Trophoblast cell (in vitro differentiated cells and primary cell): Measurements from ENCODE around the gene POTEI.
"Not testable (repeated sequence)": the region's sequence is repeated elsewhere in the genome, so short reads cannot be mapped to it uniquely, and the experiment has no call there.

Experiments
- DNase-seq, 2 donors: peaks; one replicate each; pipeline ENCODE4 v3.0.0-alpha.2; 2016
- H2AFZ ChIP-seq: 2 replicates; pipeline ENCODE4 v1.6.1; 2013; ENCODE audit warnings: low read length, moderate library complexity, mild to moderate bottlenecking; ENCODE audit not compliant: insufficient read depth, poor library complexity
- H2AK5ac ChIP-seq: 2 replicates; pipeline ENCODE4 v1.6.1; 2013; ENCODE audit warnings: mild to moderate bottlenecking, low read length
- H2BK120ac ChIP-seq: 2 replicates; pipeline ENCODE4 v1.6.1; 2013; ENCODE audit warnings: low read length, mild to moderate bottlenecking, moderate library complexity; ENCODE audit not compliant: insufficient read depth, poor library complexity
- H2BK12ac ChIP-seq: 2 replicates; pipeline ENCODE4 v1.6.1; 2013; ENCODE audit warnings: mild to moderate bottlenecking, low read length, moderate library complexity
- H2BK5ac ChIP-seq: 2 replicates; pipeline ENCODE4 v1.6.1; 2013; ENCODE audit warnings: low read length, low read depth, moderate library complexity, mild to moderate bottlenecking; ENCODE audit not compliant: poor library complexity
- H3K14ac ChIP-seq: 2 replicates; pipeline ENCODE4 v1.6.1; 2013; ENCODE audit warnings: mild to moderate bottlenecking, low read length
- H3K18ac ChIP-seq: 2 replicates; pipeline ENCODE4 v1.6.1; 2013; ENCODE audit warnings: mild to moderate bottlenecking, low read length
- H3K23ac ChIP-seq: 2 replicates; pipeline ENCODE4 v1.6.1; 2013; ENCODE audit warnings: low read length
- H3K27ac ChIP-seq: 2 replicates; pipeline ENCODE4 v1.5.1; 2013; ENCODE audit warnings: low read depth, mild to moderate bottlenecking, inconsistent platforms, low read length, moderate library complexity
- H3K27me3 ChIP-seq: 2 replicates; pipeline ENCODE4 v1.6.1; 2013; ENCODE audit warnings: inconsistent platforms, mild to moderate bottlenecking, low read length, moderate library complexity; ENCODE audit not compliant: insufficient read depth
- H3K36me3 ChIP-seq, 2 experiments: 1 replicate in 1 of 2; 2 replicates in 1 of 2; pipeline ENCODE4 v1.6.1; 2013; ENCODE audit warnings: low read length in 2 of 2, mild to moderate bottlenecking in 2 of 2, moderate library complexity in 1 of 2; ENCODE audit not compliant: insufficient read depth in 2 of 2, control insufficient read depth in 1 of 2
- H3K4ac ChIP-seq: 2 replicates; pipeline ENCODE4 v1.6.1; 2013; ENCODE audit warnings: low read depth, mild to moderate bottlenecking, low read length, moderate library complexity
- H3K4me1 ChIP-seq, 2 experiments: 1 replicate in 1 of 2; 2 replicates in 1 of 2; pipeline ENCODE4 v1.6.1; 2013; ENCODE audit warnings: low read length in 2 of 2, mild to moderate bottlenecking in 2 of 2, moderate library complexity in 1 of 2; ENCODE audit not compliant: insufficient read depth in 2 of 2, control insufficient read depth in 1 of 2
- H3K4me2 ChIP-seq: 2 replicates; pipeline ENCODE4 v1.6.1; 2013; ENCODE audit warnings: inconsistent platforms, mild to moderate bottlenecking, low read length, moderate library complexity
- H3K4me3 ChIP-seq: 2 replicates; pipeline ENCODE4 v1.5.1; 2013; ENCODE audit warnings: mild to moderate bottlenecking, low read depth, low read length, inconsistent platforms
- H3K79me1 ChIP-seq: one replicate; pipeline ENCODE4 v1.6.1; 2013; ENCODE audit warnings: low read length
- H3K79me2 ChIP-seq: 2 replicates; pipeline ENCODE4 v1.6.1; 2013; ENCODE audit warnings: low read length, mild to moderate bottlenecking; ENCODE audit not compliant: control insufficient read depth, insufficient read depth, poor library complexity
- H3K9ac ChIP-seq: 2 replicates; pipeline ENCODE4 v1.6.1; 2013; ENCODE audit warnings: mild to moderate bottlenecking, low read length
- H3K9me3 ChIP-seq: 2 replicates; pipeline ENCODE4 v1.6.1; 2013; ENCODE audit warnings: low read depth, mild to moderate bottlenecking, control low read depth, inconsistent platforms, low read length; ENCODE audit not compliant: insufficient read depth
- H4K12ac ChIP-seq: 2 replicates; pipeline ENCODE4 v1.6.1; 2013; ENCODE audit warnings: low read depth, mild to moderate bottlenecking, low read length, moderate library complexity
- H4K8ac ChIP-seq: 2 replicates; pipeline ENCODE4 v1.6.1; 2013; ENCODE audit warnings: low read depth, mild to moderate bottlenecking, low read length, moderate library complexity
- H4K91ac ChIP-seq: one replicate; pipeline ENCODE4 v1.6.1; 2013; ENCODE audit warnings: low read depth, mild to moderate bottlenecking, low read length, moderate library complexity
- WGBS: extraction: QIAGEN DNeasy Blood & Tissue Kit; methylation state at CpG from one replicate; pipeline ENCODE4 v1.1.7; 2013; ENCODE audit warnings: missing lambda C conversion rate; ENCODE audit not compliant: insufficient read length, insufficient coverage; ENCODE audit errors: extremely low coverage; 5-methylcytosine and 5-hydroxymethylcytosine counted together

POTEI gene

GRCh38 chr2:130452897-130453296, 56.2 kb downstream of the POTEI start:
- not testable (repeated sequence) for DNase-seq, H2BK12ac ChIP-seq, H2AFZ ChIP-seq, H3K27me3 ChIP-seq, H2BK120ac ChIP-seq, H3K14ac ChIP-seq, H4K91ac ChIP-seq, H4K8ac ChIP-seq, H3K23ac ChIP-seq, H3K4me1 ChIP-seq, H3K9ac ChIP-seq, H3K18ac ChIP-seq, H2AK5ac ChIP-seq, H3K36me3 ChIP-seq, H3K79me2 ChIP-seq, H3K79me1 ChIP-seq, H2BK5ac ChIP-seq, H3K4ac ChIP-seq, H3K4me3 ChIP-seq, H4K12ac ChIP-seq, H3K27ac ChIP-seq, H3K4me2 ChIP-seq, H3K9me3 ChIP-seq
- WGBS, result no CpG with 5 or more reads among the region's 5 CpGs

GRCh38 chr2:130451823-130452222, 57.3 kb downstream of the POTEI start:
- not testable (repeated sequence) for H3K9me3 ChIP-seq, H3K4ac ChIP-seq, H2AK5ac ChIP-seq, H4K91ac ChIP-seq, H3K4me3 ChIP-seq, H3K27ac ChIP-seq, H2BK120ac ChIP-seq, H3K79me2 ChIP-seq, H2AFZ ChIP-seq, H2BK5ac ChIP-seq, H4K12ac ChIP-seq, H3K27me3 ChIP-seq, H4K8ac ChIP-seq, H3K79me1 ChIP-seq, H2BK12ac ChIP-seq, H3K23ac ChIP-seq, H3K4me1 ChIP-seq, H3K9ac ChIP-seq, H3K14ac ChIP-seq, H3K4me2 ChIP-seq, DNase-seq, H3K36me3 ChIP-seq, H3K18ac ChIP-seq
- no CpG with 5 or more reads among the region's 10 CpGs for WGBS

GRCh38 chr2:130451278-130451677, 57.9 kb downstream of the POTEI start:
- H3K9me3 ChIP-seq, result not testable (repeated sequence)
- WGBS, result no CpG with 5 or more reads among the region's 3 CpGs

GRCh38 chr2:130450366-130450765, 58.8 kb downstream of the POTEI start:
- not testable (repeated sequence) for H3K23ac ChIP-seq

More at GRCh38 chr2:130451278-130451677, 57.9 kb downstream of the POTEI start:
- H3K27me3 ChIP-seq, H3K4me3 ChIP-seq, H3K9ac ChIP-seq, H3K4ac ChIP-seq, H2BK5ac ChIP-seq, H2AFZ ChIP-seq, H3K14ac ChIP-seq, H2BK120ac ChIP-seq, H2AK5ac ChIP-seq, H4K8ac ChIP-seq, H2BK12ac ChIP-seq, H3K79me1 ChIP-seq, H4K12ac ChIP-seq, H3K18ac ChIP-seq, H4K91ac ChIP-seq, H3K79me2 ChIP-seq, H3K36me3 ChIP-seq, DNase-seq, H3K27ac ChIP-seq, H3K4me2 ChIP-seq, H3K23ac ChIP-seq, H3K4me1 ChIP-seq: not testable (repeated sequence)

More at GRCh38 chr2:130450366-130450765, 58.8 kb downstream of the POTEI start:
- H2BK12ac ChIP-seq, H3K9me3 ChIP-seq, H2AFZ ChIP-seq, H3K27me3 ChIP-seq, H4K91ac ChIP-seq, H3K36me3 ChIP-seq, H2AK5ac ChIP-seq, H3K4me2 ChIP-seq, H3K4me1 ChIP-seq, H3K18ac ChIP-seq, H3K14ac ChIP-seq, H3K9ac ChIP-seq, DNase-seq, H2BK5ac ChIP-seq, H4K8ac ChIP-seq, H2BK120ac ChIP-seq, H3K4me3 ChIP-seq, H3K79me2 ChIP-seq, H3K27ac ChIP-seq, H4K12ac ChIP-seq, H3K79me1 ChIP-seq, H3K4ac ChIP-seq: not testable (repeated sequence)
- no CpG with 5 or more reads among the region's 7 CpGs for WGBS
